Measurements from ENCODE around the gene CCDC78. TPM values are rescaled to one million over a fixed set of nuclear protein-coding genes. Genes with fewer than 3 reads are reported as not detected.

Gene CCDC78
- total and polyA plus RNA-seq, 2 of the 4 experiments (the other 2 are of a cell fraction): 0.54 to 4.6 TPM

DNA sequence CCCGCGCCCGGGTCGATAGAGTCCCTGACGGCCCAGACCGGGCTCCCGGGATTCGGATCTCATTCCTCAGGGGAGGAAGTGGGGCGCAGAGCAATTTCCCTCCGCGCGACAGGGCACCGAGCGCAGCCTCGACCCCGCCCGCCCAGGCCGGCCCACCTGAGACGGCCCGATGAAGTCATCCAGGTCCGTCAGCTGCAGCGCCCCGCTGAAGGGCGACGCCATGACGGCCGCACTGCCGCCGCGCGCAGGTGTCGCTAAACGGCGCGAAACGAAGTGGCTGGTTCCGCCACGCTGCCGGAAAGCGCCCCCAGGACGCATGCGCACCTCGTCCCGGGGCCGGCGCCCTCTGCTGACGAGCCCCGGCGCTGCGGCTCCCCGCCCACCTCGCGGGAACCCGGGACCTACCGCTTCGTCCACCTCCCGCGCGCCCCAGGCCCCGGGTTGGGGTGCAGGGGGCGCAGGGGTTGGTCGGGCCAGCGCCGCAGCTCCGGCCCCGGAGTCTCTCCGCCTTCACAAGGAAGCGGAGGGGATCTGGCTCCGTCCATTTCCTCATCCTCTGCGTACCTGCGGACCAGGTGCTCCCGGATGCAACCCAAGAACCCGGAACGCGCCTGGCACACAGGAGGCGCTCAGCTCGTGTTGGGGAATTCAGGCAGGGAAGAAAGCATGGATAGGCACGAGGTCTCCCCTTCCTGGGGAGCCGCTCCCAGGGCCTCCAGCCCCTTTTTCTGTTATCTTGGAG lies 14.7 kb upstream of the CCDC78 start, which contains the start of gene CIAO3:
TSS of gene CIAO3 (minus strand) at position 234 of the 742 bp plus-strand sequence. CDS start at position 222, 12 bp downstream.
- peak within 1 kb of the TSS; percentile 40 for H4K5ac ChIP-seq (ENCODE audit: low read depth, low read length)
- WGBS, 2 experiments (ENCODE audit: extremely low coverage in 2 of 2, insufficient read length in 1 of 2): 1% methylated on average over 19 of the region's 79 CpGs; no CpG with 5 or more reads in 1 of the 2 experiments
- peaks cover 15% of the 10 kb centered on the region for H3K36me3 ChIP-seq (ENCODE audit: control insufficient read depth, insufficient read depth, low read length)
- peak within 1 kb of the TSS; percentile 75 for H3K9ac ChIP-seq (ENCODE audit: low read depth, low read length)
- H3K14ac ChIP-seq (replicated peaks; ENCODE audit: low read depth, low read length): peak within 1 kb of the TSS; percentile 7; the same call in 1 of the 2 replicates
- no peak within 1 kb of the TSS for H2BK5ac ChIP-seq (ENCODE audit: low read depth, low read length, poor library complexity, severe bottlenecking)
- H3K4me1 ChIP-seq (ENCODE audit: control insufficient read depth, insufficient read depth, low read length): peaks cover 5% of the 10 kb centered on the region; the same call in 1 of the 2 replicates
- 0 out of 2 replicates have a peak, but pooled peaks cover 5% of the 10 kb centered on the region for H4K20me1 ChIP-seq (ENCODE audit: insufficient read depth, low read length)
- no peak within 1 kb of the TSS for H3K18ac ChIP-seq (ENCODE audit: low read depth, low read length)
- dilution Hi-C loops (cut with HindIII; ENCODE audit: low sequenced_read_pairs, unreplicated experiment) (no loop called here), in situ Hi-C loops (cut with MboI; ENCODE audit: low sequenced_read_pairs) (no loop called here), intact Hi-C loops (cut with micrococcal nuclease) (loop anchor here (5.0 kb wide), 1 partner anchor 46 kb away; the partner anchor contains the start of genes CHTF18 and RPUSD1)
- peak within 1 kb of the TSS; percentile 36 to 70; a peak in 2 of 4 replicates for H4K8ac ChIP-seq (ENCODE audit: low read depth in 2 of 2, low read length in 2 of 2)
- no peak within 1 kb of the TSS for H2BK15ac ChIP-seq (ENCODE audit: low read depth, low read length)
- peak within 1 kb of the TSS; percentile 76 for H3K4me3 ChIP-seq (ENCODE audit: insufficient read depth, low read depth, low read length)
- peak within 1 kb of the TSS; percentile 95 for H2AK9ac ChIP-seq (replicated peaks; ENCODE audit: low read depth, low read length, poor library complexity)
- peak within 1 kb of the TSS; percentile 86 for H3K4me2 ChIP-seq (ENCODE audit: low read depth, low read length)
- peak within 1 kb of the TSS; percentile 35; the same call in 1 of the 2 replicates for H3K27ac ChIP-seq (ENCODE audit: insufficient read depth, low read length)
- no peak within 1 kb of the TSS for H4K91ac ChIP-seq (ENCODE audit: insufficient read depth, low read depth, low read length)
- DNase-seq (peak; percentile 89), ATAC-seq (ENCODE audit: low read depth) (peak; percentile 96)
- ChIA-PET CTCF (no interaction called here), POLR2A (ENCODE audit: unreplicated experiment) (no interaction called here)
- H2BK20ac ChIP-seq (ENCODE audit: low read depth, low read length): no peak within 1 kb of the TSS
- H2AFZ ChIP-seq (replicated peaks; ENCODE audit: low read length, poor library complexity): peak within 1 kb of the TSS; percentile 94
- H3K9me1 ChIP-seq (ENCODE audit: insufficient read depth, low read length): peaks cover 4% of the 10 kb centered on the region; the same call in 1 of the 2 replicates
- no peaks in the 10 kb centered on the region for H3K9me3 ChIP-seq (ENCODE audit: control insufficient read depth, insufficient read depth, low read length)
- no peaks in the 10 kb centered on the region for H3K27me3 ChIP-seq (ENCODE audit: control insufficient read depth, insufficient read depth, low read length)
- peak within 1 kb of the TSS; percentile 89 for H3K23ac ChIP-seq (ENCODE audit: low read depth, low read length)
- peak within 1 kb of the TSS; percentile 45 for H3K4ac ChIP-seq (ENCODE audit: low read depth, low read length)
- H3K79me1 ChIP-seq (ENCODE audit: low read depth in 1 of 2, low read length in 2 of 2): peaks cover 7 to 19% of the 10 kb centered on the region in 2 experiments
- BruUV-seq (replicated peaks): no TSS peak
- no peak within 1 kb of the TSS for H3K56ac ChIP-seq (ENCODE audit: extremely low read depth, insufficient read depth, low read length)
- H2BK120ac ChIP-seq (ENCODE audit: low read depth, low read length): no peak within 1 kb of the TSS
- H2AK5ac ChIP-seq (ENCODE audit: low read depth, low read length): peak within 1 kb of the TSS; percentile 67
- TF ChIP-seq CEBPB (IDR thresholded peaks at IDR 0.05; ENCODE audit: low read depth, low read length) (no peak), MXI1 (IDR thresholded peaks at IDR 0.05; ENCODE audit: borderline replicate concordance, low read depth, low read length) (peak; percentile 57; the same call in 1 of the 2 replicates), RCOR1 (IDR thresholded peaks at IDR 0.05; ENCODE audit: insufficient replicate concordance, low read length) (no peak), CHD1 (IDR thresholded peaks at IDR 0.05; ENCODE audit: low read depth, low read length) (no peak), RAD21 (IDR thresholded peaks at IDR 0.05; ENCODE audit: low read length) (peak; percentile 38), SMC3 (IDR thresholded peaks at IDR 0.05; ENCODE audit: low read depth, low read length) (peak; percentile 59), BHLHE40 (IDR thresholded peaks at IDR 0.05; ENCODE audit: low read depth, low read length) (no peak), MAZ (IDR thresholded peaks at IDR 0.05; ENCODE audit: borderline replicate concordance, low read depth, low read length) (peak; percentile 17; the same call in 1 of the 2 replicates), FOS (IDR thresholded peaks at IDR 0.05; ENCODE audit: low read depth, low read length) (peak; percentile 18; the same call in 1 of the 2 replicates), POLR2A (IDR thresholded peaks at IDR 0.05; ENCODE audit: low read depth, low read length) (peak; percentile 36; the same call in 1 of the 2 replicates), MAFK (IDR thresholded peaks at IDR 0.05; ENCODE audit: low read depth, low read length) (no peak)
- TF ChIP-seq, protein P1, sequence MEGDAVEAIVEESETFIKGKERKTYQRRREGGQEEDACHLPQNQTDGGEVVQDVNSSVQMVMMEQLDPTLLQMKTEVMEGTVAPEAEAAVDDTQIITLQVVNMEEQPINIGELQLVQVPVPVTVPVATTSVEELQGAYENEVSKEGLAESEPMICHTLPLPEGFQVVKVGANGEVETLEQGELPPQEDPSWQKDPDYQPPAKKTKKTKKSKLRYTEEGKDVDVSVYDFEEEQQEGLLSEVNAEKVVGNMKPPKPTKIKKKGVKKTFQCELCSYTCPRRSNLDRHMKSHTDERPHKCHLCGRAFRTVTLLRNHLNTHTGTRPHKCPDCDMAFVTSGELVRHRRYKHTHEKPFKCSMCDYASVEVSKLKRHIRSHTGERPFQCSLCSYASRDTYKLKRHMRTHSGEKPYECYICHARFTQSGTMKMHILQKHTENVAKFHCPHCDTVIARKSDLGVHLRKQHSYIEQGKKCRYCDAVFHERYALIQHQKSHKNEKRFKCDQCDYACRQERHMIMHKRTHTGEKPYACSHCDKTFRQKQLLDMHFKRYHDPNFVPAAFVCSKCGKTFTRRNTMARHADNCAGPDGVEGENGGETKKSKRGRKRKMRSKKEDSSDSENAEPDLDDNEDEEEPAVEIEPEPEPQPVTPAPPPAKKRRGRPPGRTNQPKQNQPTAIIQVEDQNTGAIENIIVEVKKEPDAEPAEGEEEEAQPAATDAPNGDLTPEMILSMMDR (conservative IDR thresholded peaks at IDR 0.05; ENCODE audit: low read depth, low read length): peak; percentile 98
- TF ChIP-seq, protein P2, sequence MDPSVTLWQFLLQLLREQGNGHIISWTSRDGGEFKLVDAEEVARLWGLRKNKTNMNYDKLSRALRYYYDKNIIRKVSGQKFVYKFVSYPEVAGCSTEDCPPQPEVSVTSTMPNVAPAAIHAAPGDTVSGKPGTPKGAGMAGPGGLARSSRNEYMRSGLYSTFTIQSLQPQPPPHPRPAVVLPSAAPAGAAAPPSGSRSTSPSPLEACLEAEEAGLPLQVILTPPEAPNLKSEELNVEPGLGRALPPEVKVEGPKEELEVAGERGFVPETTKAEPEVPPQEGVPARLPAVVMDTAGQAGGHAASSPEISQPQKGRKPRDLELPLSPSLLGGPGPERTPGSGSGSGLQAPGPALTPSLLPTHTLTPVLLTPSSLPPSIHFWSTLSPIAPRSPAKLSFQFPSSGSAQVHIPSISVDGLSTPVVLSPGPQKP (IDR thresholded peaks at IDR 0.05; ENCODE audit: borderline replicate concordance, low read depth, low read length): no peak
- TF ChIP-seq, protein P3, sequence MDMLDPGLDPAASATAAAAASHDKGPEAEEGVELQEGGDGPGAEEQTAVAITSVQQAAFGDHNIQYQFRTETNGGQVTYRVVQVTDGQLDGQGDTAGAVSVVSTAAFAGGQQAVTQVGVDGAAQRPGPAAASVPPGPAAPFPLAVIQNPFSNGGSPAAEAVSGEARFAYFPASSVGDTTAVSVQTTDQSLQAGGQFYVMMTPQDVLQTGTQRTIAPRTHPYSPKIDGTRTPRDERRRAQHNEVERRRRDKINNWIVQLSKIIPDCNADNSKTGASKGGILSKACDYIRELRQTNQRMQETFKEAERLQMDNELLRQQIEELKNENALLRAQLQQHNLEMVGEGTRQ (IDR thresholded peaks at IDR 0.05; ENCODE audit: low read depth, low read length): no peak

All from IMR-90 (cell line).